CD8-positive, alpha-beta memory T cell (primary cell): ENCODE results near the gene INSYN2B. TPM values are rescaled to one million over a fixed set of nuclear protein-coding genes. Genes with fewer than 3 reads are reported as not detected.

Source experiments
- CTCF ChIA-PET: fragments of 350-600 bp; sonication (Branson Sonifier 250); formaldehyde crosslinking; loops from one replicate; lab custom pipeline; 2021; ENCODE audit warnings: antibody characterized with exemption; lab: Charles Lee
- POLR2A ChIA-PET: fragments of 350-600 bp; sonication (Branson Sonifier 250); formaldehyde crosslinking; loops from one replicate; lab custom pipeline; 2021; ENCODE audit warnings: antibody characterized with exemption; lab: Charles Lee
- DNase-seq, 5 donors: peaks; one replicate each; pipeline versions ENCODE4 v3.0.0 to v3.0.0-alpha.2; 2020 to 2022; ENCODE audit warnings: mixed read lengths in 1 of 5
- H3K27ac ChIP-seq: one replicate; pipeline ENCODE4 v1.7.0; 2013; ENCODE audit warnings: low read depth, mild to moderate bottlenecking, low read length, moderate library complexity
- H3K27me3 ChIP-seq: 2 replicates; pipeline ENCODE4 v1.7.0; 2013; ENCODE audit warnings: low read length, mild to moderate bottlenecking; ENCODE audit not compliant: insufficient read depth, poor library complexity, severe bottlenecking
- H3K36me3 ChIP-seq: 2 replicates; pipeline ENCODE4 v1.7.0; 2013; ENCODE audit warnings: mild to moderate bottlenecking, low read length, moderate library complexity; ENCODE audit not compliant: insufficient read depth
- H3K4me1 ChIP-seq: 2 replicates; pipeline ENCODE4 v1.7.0; 2013; ENCODE audit warnings: mild to moderate bottlenecking, low read length, moderate library complexity; ENCODE audit not compliant: insufficient read depth
- H3K4me3 ChIP-seq: 2 replicates; pipeline ENCODE4 v1.7.0; 2013; ENCODE audit warnings: mild to moderate bottlenecking, low read length
- H3K9me3 ChIP-seq: 2 replicates; pipeline ENCODE4 v1.7.0; 2013; ENCODE audit warnings: mild to moderate bottlenecking, low read length
- H3K27ac Mint-ChIP-seq, 8 donors: one replicate each; pipeline ENCODE4 v1.8.0; 2020 to 2021; ENCODE audit warnings: mixed read lengths in 8 of 8, mild to moderate bottlenecking in 6 of 8, inconsistent platforms in 3 of 8, moderate library complexity in 3 of 8
- H3K27me3 Mint-ChIP-seq, 2 donors: one replicate each; pipeline ENCODE4 v1.8.0; 2020 to 2021; ENCODE audit warnings: mixed read lengths in 2 of 2, mild to moderate bottlenecking in 1 of 2, moderate library complexity in 1 of 2
- H3K36me3 Mint-ChIP-seq, 3 donors: one replicate each; pipeline ENCODE4 v1.8.0; 2020 to 2021; ENCODE audit warnings: mixed read lengths in 3 of 3, inconsistent platforms in 1 of 3, mild to moderate bottlenecking in 1 of 3
- H3K4me1 Mint-ChIP-seq, 3 donors: one replicate each; pipeline ENCODE4 v1.8.0; 2020 to 2021; ENCODE audit warnings: mixed read lengths in 3 of 3, inconsistent platforms in 1 of 3, mild to moderate bottlenecking in 1 of 3
- H3K4me3 Mint-ChIP-seq, 7 donors: one replicate each; pipeline ENCODE4 v1.8.0; 2020 to 2021; ENCODE audit warnings: mixed read lengths in 7 of 7, mild to moderate bottlenecking in 6 of 7, moderate library complexity in 4 of 7, inconsistent platforms in 2 of 7
- H3K9me3 Mint-ChIP-seq, 5 donors: one replicate each; pipeline ENCODE4 v1.8.0; 2020 to 2022; ENCODE audit warnings: mixed read lengths in 5 of 5, mild to moderate bottlenecking in 3 of 5, moderate library complexity in 2 of 5, inconsistent platforms in 1 of 5
- polyA plus RNA-seq: library from polyadenylated mRNA; unstranded; fragments of 300-500 nt; fragmentation: Illumina TruSeq; gene quantifications from one replicate; pipeline ENCODE4 v1.2.3, GENCODE V29; 2021
- total RNA-seq, 2 experiments: library from RNA; stranded (reverse); gene quantifications; one replicate each; pipeline ENCODE4 v1.2.3, GENCODE V29; 2021

The INSYN2B gene
- total and polyA plus RNA-seq, 3 experiments from 2014 or later: not detected

- no peak overlapping the region for H3K4me3 ChIP-seq
- CTCF ChIA-PET: no interaction called here
Measured at GRCh38 chr5:169901896-169902295, 78.4 kb downstream of the INSYN2B start.

GRCh38 chr5:169897481-169897880 lies 82.8 kb downstream of the INSYN2B start:
- Mint-ChIP-seq H3K36me3 (peaks cover 0 to 66% (median 26%) of the 10 kb centered on the region in 3 donors), H3K4me3 (no peak overlapping the region), H3K4me1 (peaks cover 30 to 41% (median 37%) of the 10 kb centered on the region in 3 donors), H3K9me3 (no peaks in the 10 kb centered on the region), H3K27me3 (no peaks in the 10 kb centered on the region), H3K27ac (no peak overlapping the region)
- ChIA-PET POLR2A (no interaction called here), CTCF (interaction anchor here (1.8 kb wide), 1 partner anchor 11 kb away, joined by 4 read pairs; no protein-coding TSS in a partner anchor)
- no peak for DNase-seq
- no peak overlapping the region for H3K27ac ChIP-seq
- H3K4me1 ChIP-seq: no peaks in the 10 kb centered on the region
- H3K27me3 ChIP-seq: no peaks in the 10 kb centered on the region
- no peaks in the 10 kb centered on the region for H3K9me3 ChIP-seq
- no peaks in the 10 kb centered on the region for H3K36me3 ChIP-seq
- no peak overlapping the region for H3K4me3 ChIP-seq

More at GRCh38 chr5:169901896-169902295, 78.4 kb downstream of the INSYN2B start:
- H3K27ac ChIP-seq: no peak overlapping the region
- Mint-ChIP-seq H3K9me3 (no peaks in the 10 kb centered on the region), H3K4me3 (no peak overlapping the region), H3K27ac (peak overlapping the region in 4 of 8 donors; percentile 36 to 81 (median 58)), H3K4me1 (peaks cover 31 to 69% (median 37%) of the 10 kb centered on the region in 3 donors), H3K27me3 (no peaks in the 10 kb centered on the region), H3K36me3 (peaks cover 0 to 49% (median 17%) of the 10 kb centered on the region in 3 donors)
- H3K9me3 ChIP-seq: no peaks in the 10 kb centered on the region
- no peak for DNase-seq
- no peaks in the 10 kb centered on the region for H3K4me1 ChIP-seq
- H3K36me3 ChIP-seq: no peaks in the 10 kb centered on the region
- H3K27me3 ChIP-seq: no peaks in the 10 kb centered on the region
- POLR2A ChIA-PET: no interaction called here

GRCh38 chr5:169895926-169896325 lies 84.4 kb downstream of the INSYN2B start:
- ChIA-PET POLR2A (no interaction called here), CTCF (no interaction called here)
- Histone ChIP-seq H3K36me3 (no peaks in the 10 kb centered on the region), H3K27me3 (no peaks in the 10 kb centered on the region), H3K4me3 (no peak overlapping the region), H3K9me3 (no peaks in the 10 kb centered on the region), H3K27ac (no peak overlapping the region), H3K4me1 (no peaks in the 10 kb centered on the region)
- peak overlapping the region in 1 of 8 donors; percentile 40 for H3K27ac Mint-ChIP-seq
- peaks cover 23 to 31% (median 30%) of the 10 kb centered on the region in 3 donors for H3K4me1 Mint-ChIP-seq
- no peak for DNase-seq
- H3K9me3 Mint-ChIP-seq: no peaks in the 10 kb centered on the region
- H3K36me3 Mint-ChIP-seq: peaks cover 0 to 66% (median 24%) of the 10 kb centered on the region in 3 donors
- no peaks in the 10 kb centered on the region for H3K27me3 Mint-ChIP-seq
- no peak overlapping the region for H3K4me3 Mint-ChIP-seq

GRCh38 chr5:169893571-169893970 lies 86.7 kb downstream of the INSYN2B start:
- Histone ChIP-seq H3K9me3 (no peaks in the 10 kb centered on the region), H3K27me3 (no peaks in the 10 kb centered on the region), H3K4me1 (no peaks in the 10 kb centered on the region), H3K4me3 (no peak overlapping the region), H3K27ac (no peak overlapping the region), H3K36me3 (no peaks in the 10 kb centered on the region)
- POLR2A ChIA-PET: no interaction called here
- Mint-ChIP-seq H3K36me3 (peaks cover 0 to 48% (median 19%) of the 10 kb centered on the region in 3 donors), H3K27ac (no peak overlapping the region), H3K4me3 (no peak overlapping the region), H3K27me3 (no peaks in the 10 kb centered on the region), H3K9me3 (no peaks in the 10 kb centered on the region), H3K4me1 (peaks cover 13 to 23% (median 13%) of the 10 kb centered on the region in 3 donors)
- no peak for DNase-seq
- CTCF ChIA-PET: no interaction called here

- DNase-seq: no peak
- Histone ChIP-seq H3K9me3 (no peaks in the 10 kb centered on the region), H3K4me1 (no peaks in the 10 kb centered on the region), H3K27me3 (no peaks in the 10 kb centered on the region), H3K36me3 (no peaks in the 10 kb centered on the region), H3K4me3 (no peak overlapping the region), H3K27ac (no peak overlapping the region)
- no peak overlapping the region for H3K4me3 Mint-ChIP-seq
- H3K27ac Mint-ChIP-seq: peak overlapping the region in 2 of 8 donors; percentile 25 to 46
- ChIA-PET POLR2A (no interaction called here), CTCF (no interaction called here)
- H3K4me1 Mint-ChIP-seq: peaks cover 14 to 22% (median 17%) of the 10 kb centered on the region in 3 donors
- no peaks in the 10 kb centered on the region for H3K9me3 Mint-ChIP-seq
- H3K27me3 Mint-ChIP-seq: no peaks in the 10 kb centered on the region
- peaks cover 0 to 45% (median 18%) of the 10 kb centered on the region in 3 donors for H3K36me3 Mint-ChIP-seq
Measured at GRCh38 chr5:169893010-169893409, 87.3 kb downstream of the INSYN2B start.

GRCh38 chr5:169889572-169889971 lies 90.7 kb downstream of the INSYN2B start:
- Histone ChIP-seq H3K4me3 (no peak overlapping the region), H3K9me3 (no peaks in the 10 kb centered on the region), H3K27me3 (no peaks in the 10 kb centered on the region), H3K4me1 (no peaks in the 10 kb centered on the region), H3K36me3 (no peaks in the 10 kb centered on the region), H3K27ac (no peak overlapping the region)
- POLR2A ChIA-PET: no interaction called here
- Mint-ChIP-seq H3K27ac (peak overlapping the region in 1 of 8 donors; percentile 27), H3K4me3 (no peak overlapping the region), H3K9me3 (no peaks in the 10 kb centered on the region), H3K4me1 (peaks cover 14 to 39% (median 36%) of the 10 kb centered on the region in 3 donors), H3K27me3 (no peaks in the 10 kb centered on the region), H3K36me3 (peaks cover 6 to 44% (median 13%) of the 10 kb centered on the region in 3 donors)
- no peak for DNase-seq
- CTCF ChIA-PET: no interaction called here

- no peaks in the 10 kb centered on the region for H3K9me3 ChIP-seq
- peaks cover 19 to 61% (median 46%) of the 10 kb centered on the region in 3 donors for H3K4me1 Mint-ChIP-seq
- H3K27ac ChIP-seq: no peak overlapping the region
- H3K27me3 ChIP-seq: no peaks in the 10 kb centered on the region
- no peaks in the 10 kb centered on the region for H3K9me3 Mint-ChIP-seq
- POLR2A ChIA-PET: no interaction called here
- H3K27me3 Mint-ChIP-seq: no peaks in the 10 kb centered on the region
- CTCF ChIA-PET: no interaction called here
- DNase-seq: no peak
- no peaks in the 10 kb centered on the region for H3K4me1 ChIP-seq
- no peak overlapping the region for H3K4me3 Mint-ChIP-seq
- peaks cover 7 to 51% (median 20%) of the 10 kb centered on the region in 3 donors for H3K36me3 Mint-ChIP-seq
- no peaks in the 10 kb centered on the region for H3K36me3 ChIP-seq
- H3K27ac Mint-ChIP-seq: no peak overlapping the region
- H3K4me3 ChIP-seq: no peak overlapping the region
Measured at GRCh38 chr5:169886677-169887076, 93.6 kb downstream of the INSYN2B start.

GRCh38 chr5:169886033-169886432 lies 94.3 kb downstream of the INSYN2B start:
- H3K9me3 Mint-ChIP-seq: no peaks in the 10 kb centered on the region
- H3K9me3 ChIP-seq: no peaks in the 10 kb centered on the region
- ChIA-PET CTCF (no interaction called here), POLR2A (no interaction called here)
- H3K36me3 ChIP-seq: no peaks in the 10 kb centered on the region
- H3K27me3 ChIP-seq: no peaks in the 10 kb centered on the region
- H3K27me3 Mint-ChIP-seq: no peaks in the 10 kb centered on the region
- no peaks in the 10 kb centered on the region for H3K4me1 ChIP-seq
- H3K27ac ChIP-seq: no peak overlapping the region
- H3K4me3 Mint-ChIP-seq: no peak overlapping the region
- no peak for DNase-seq
- no peak overlapping the region for H3K4me3 ChIP-seq
- peaks cover 17 to 63% (median 46%) of the 10 kb centered on the region in 3 donors for H3K4me1 Mint-ChIP-seq
- peak overlapping the region in 1 of 8 donors; percentile 67 for H3K27ac Mint-ChIP-seq
- peaks cover 7 to 54% (median 19%) of the 10 kb centered on the region in 3 donors for H3K36me3 Mint-ChIP-seq
